ENCODE measurements around the gene PHF23.
"Not testable (repeated sequence)": the region's sequence is repeated elsewhere in the genome, so short reads cannot be mapped to it uniquely, and the experiment has no call there.

The PHF23 gene

GRCh38 chr17:7250695-7251627, 11.7 kb upstream of the PHF23 start:
- Mint-ChIP-seq H3K9me3 (no peaks in the 10 kb centered on the region), H3K4me3 (peak overlapping the region; percentile 96), H3K27ac (peak overlapping the region; percentile 88), H3K36me3 (ENCODE audit: low read depth) (peaks cover 31% of the 10 kb centered on the region), H3K27me3 (ENCODE audit: low read depth) (no peaks in the 10 kb centered on the region), H3K4me1 (ENCODE audit: low read depth) (peaks cover 27% of the 10 kb centered on the region)

GRCh38 chr17:7249830-7250229, 10.6 kb upstream of the PHF23 start:
- H3K27me3 Mint-ChIP-seq (ENCODE audit: low read depth), result no peaks in the 10 kb centered on the region
- peaks cover 33% of the 10 kb centered on the region for H3K36me3 Mint-ChIP-seq (ENCODE audit: low read depth)
- H3K4me3 Mint-ChIP-seq, result peak overlapping the region; percentile 96
- H3K9me3 Mint-ChIP-seq, result no peaks in the 10 kb centered on the region
- H3K27ac Mint-ChIP-seq, result peak overlapping the region; percentile 88
- peaks cover 30% of the 10 kb centered on the region for H3K4me1 Mint-ChIP-seq (ENCODE audit: low read depth)

GRCh38 chr17:7249214-7249613, 10.0 kb upstream of the PHF23 start:
- peak overlapping the region; percentile 64 for H3K27ac Mint-ChIP-seq
- peaks cover 33% of the 10 kb centered on the region for H3K36me3 Mint-ChIP-seq (ENCODE audit: low read depth)
- H3K4me3 Mint-ChIP-seq, result peak overlapping the region; percentile 57
- H3K27me3 Mint-ChIP-seq (ENCODE audit: low read depth), result no peaks in the 10 kb centered on the region
- no peaks in the 10 kb centered on the region for H3K9me3 Mint-ChIP-seq
- peaks cover 30% of the 10 kb centered on the region for H3K4me1 Mint-ChIP-seq (ENCODE audit: low read depth)

GRCh38 chr17:7248796-7249195, 9.5 kb upstream of the PHF23 start:
- peaks cover 31% of the 10 kb centered on the region for H3K4me1 Mint-ChIP-seq (ENCODE audit: low read depth)
- H3K27ac Mint-ChIP-seq, result no peak overlapping the region
- H3K4me3 Mint-ChIP-seq, result peak overlapping the region; percentile 57

GRCh38 chr17:7246779-7247178, 7.5 kb upstream of the PHF23 start:
- H3K9me3 Mint-ChIP-seq, result no peaks in the 10 kb centered on the region
- H3K27ac Mint-ChIP-seq, result peak overlapping the region; percentile 23
- peaks cover 31% of the 10 kb centered on the region for H3K4me1 Mint-ChIP-seq (ENCODE audit: low read depth)
- no peaks in the 10 kb centered on the region for H3K27me3 Mint-ChIP-seq (ENCODE audit: low read depth)
- peaks cover 31% of the 10 kb centered on the region for H3K36me3 Mint-ChIP-seq (ENCODE audit: low read depth)
- no peak overlapping the region for H3K4me3 Mint-ChIP-seq

More at GRCh38 chr17:7248796-7249195, 9.5 kb upstream of the PHF23 start:
- Mint-ChIP-seq H3K9me3 (no peaks in the 10 kb centered on the region), H3K36me3 (ENCODE audit: low read depth) (peaks cover 31% of the 10 kb centered on the region), H3K27me3 (ENCODE audit: low read depth) (no peaks in the 10 kb centered on the region)

GRCh38 chr17:7243838-7244237, 4.6 kb upstream of the PHF23 start:
- peak overlapping the region; percentile 30 for H3K4me3 Mint-ChIP-seq
- peaks cover 43% of the 10 kb centered on the region for H3K4me1 Mint-ChIP-seq (ENCODE audit: low read depth)
- not testable (repeated sequence) for H3K27me3 Mint-ChIP-seq (ENCODE audit: low read depth); H3K9me3 Mint-ChIP-seq
- peaks cover 45% of the 10 kb centered on the region for H3K36me3 Mint-ChIP-seq (ENCODE audit: low read depth)
- peak overlapping the region; percentile 86 for H3K27ac Mint-ChIP-seq

- Mint-ChIP-seq H3K9me3 (no peaks in the 10 kb centered on the region), H3K4me3 (peak overlapping the region; percentile 82), H3K4me1 (ENCODE audit: low read depth) (peaks cover 39% of the 10 kb centered on the region), H3K27ac (peak overlapping the region; percentile 86), H3K36me3 (ENCODE audit: low read depth) (peaks cover 45% of the 10 kb centered on the region), H3K27me3 (ENCODE audit: low read depth) (no peaks in the 10 kb centered on the region)
These were observed 4.1 kb upstream of the PHF23 start for GRCh38 chr17:7243453-7243729.

GRCh38 chr17:7242717-7243452, 3.6 kb upstream of the PHF23 start:
- Mint-ChIP-seq H3K36me3 (ENCODE audit: low read depth) (peaks cover 45% of the 10 kb centered on the region), H3K4me1 (ENCODE audit: low read depth) (peaks cover 39% of the 10 kb centered on the region), H3K27me3 (ENCODE audit: low read depth) (no peaks in the 10 kb centered on the region), H3K9me3 (no peaks in the 10 kb centered on the region), H3K27ac (peak overlapping the region; percentile 96), H3K4me3 (peak overlapping the region; percentile 92)

- Mint-ChIP-seq H3K27ac (peak within 1 kb of the TSS; percentile 96), H3K4me3 (peak within 1 kb of the TSS; percentile 92), H3K4me1 (ENCODE audit: low read depth) (peaks cover 44% of the 10 kb centered on the region), H3K27me3 (ENCODE audit: low read depth) (no peaks in the 10 kb centered on the region), H3K36me3 (ENCODE audit: low read depth) (peaks cover 48% of the 10 kb centered on the region), H3K9me3 (no peaks in the 10 kb centered on the region)
These were observed 2.8 kb upstream of the PHF23 start, which contains the start of gene GABARAP for GRCh38 chr17:7241783-7242716. GABARAP (minus strand) TSS chr17:7242449; CDS start chr17:7242330, 119 bp downstream.

- Mint-ChIP-seq H3K36me3 (ENCODE audit: low read depth) (peaks cover 45% of the 10 kb centered on the region), H3K4me1 (ENCODE audit: low read depth) (peaks cover 50% of the 10 kb centered on the region), H3K4me3 (peak overlapping the region; percentile 92), H3K9me3 (no peaks in the 10 kb centered on the region), H3K27ac (peak overlapping the region; percentile 96), H3K27me3 (ENCODE audit: low read depth) (no peaks in the 10 kb centered on the region)
These were observed 2.0 kb upstream of the PHF23 start for GRCh38 chr17:7241090-7241733.

- Mint-ChIP-seq H3K4me1 (ENCODE audit: low read depth) (peaks cover 52% of the 10 kb centered on the region), H3K27ac (peak overlapping the region; percentile 96), H3K36me3 (ENCODE audit: low read depth) (peaks cover 45% of the 10 kb centered on the region), H3K27me3 (ENCODE audit: low read depth) (no peaks in the 10 kb centered on the region), H3K9me3 (no peaks in the 10 kb centered on the region), H3K4me3 (peak overlapping the region; percentile 92)
These were observed 1.1 kb upstream of the PHF23 start for GRCh38 chr17:7240375-7240774.

- peaks cover 51% of the 10 kb centered on the region for H3K36me3 Mint-ChIP-seq (ENCODE audit: low read depth)
- H3K9me3 Mint-ChIP-seq, result no peaks in the 10 kb centered on the region
- H3K4me1 Mint-ChIP-seq (ENCODE audit: low read depth), result peaks cover 62% of the 10 kb centered on the region
- peak overlapping the region; percentile 92 for H3K4me3 Mint-ChIP-seq
- H3K27me3 Mint-ChIP-seq (ENCODE audit: low read depth), result no peaks in the 10 kb centered on the region
- peak overlapping the region; percentile 96 for H3K27ac Mint-ChIP-seq
These were observed 702 bp downstream of the PHF23 start for GRCh38 chr17:7238420-7239090.

- Mint-ChIP-seq H3K4me3 (peak overlapping the region; percentile 92), H3K27ac (peak overlapping the region; percentile 96), H3K27me3 (ENCODE audit: low read depth) (no peaks in the 10 kb centered on the region), H3K36me3 (ENCODE audit: low read depth) (peaks cover 50% of the 10 kb centered on the region), H3K4me1 (ENCODE audit: low read depth) (peaks cover 63% of the 10 kb centered on the region), H3K9me3 (no peaks in the 10 kb centered on the region)
These were observed 1.4 kb downstream of the PHF23 start for GRCh38 chr17:7237761-7238419.
